ENCODE data around the gene RPTOR.

Gene RPTOR

GRCh38 chr17:80598813-80599545 is 54.3 kb downstream of the RPTOR start:
- H3K4me1 ChIP-seq, result no peaks in the 10 kb centered on the region
- no peak overlapping the region for H3K4me3 ChIP-seq (ENCODE audit: low read depth, low read length)
- H3K27me3 ChIP-seq (ENCODE audit: control insufficient read depth, insufficient read depth, low read length), result no peaks in the 10 kb centered on the region
- H3K27ac ChIP-seq, result no peak overlapping the region
- H3K79me2 ChIP-seq, result peaks cover 66% of the 10 kb centered on the region
- H2AFZ ChIP-seq, result no peak overlapping the region
- no peaks in the 10 kb centered on the region for H3K36me3 ChIP-seq (ENCODE audit: control insufficient read depth, insufficient read depth, low read length)
- H3K9ac ChIP-seq, result no peak overlapping the region
- H3K4me2 ChIP-seq (ENCODE audit: low read length), result no peak overlapping the region
- no peaks in the 10 kb centered on the region for H3K9me3 ChIP-seq (ENCODE audit: control insufficient read depth, low read length)
- TF ChIP-seq CTCF (IDR thresholded peaks at IDR 0.05), result no peak

GRCh38 chr17:80599546-80600305 is 55.1 kb downstream of the RPTOR start:
- no peak for TF ChIP-seq CTCF (IDR thresholded peaks at IDR 0.05)

GRCh38 chr17:80601146-80601545 is 56.5 kb downstream of the RPTOR start:
- Histone ChIP-seq H3K36me3 (ENCODE audit: control insufficient read depth, insufficient read depth, low read length) (no peaks in the 10 kb centered on the region), H3K27me3 (ENCODE audit: control insufficient read depth, insufficient read depth, low read length) (no peaks in the 10 kb centered on the region), H3K79me2 (peaks cover 70% of the 10 kb centered on the region), H3K27ac (no peak overlapping the region), H3K9ac (no peak overlapping the region), H2AFZ (no peak overlapping the region), H3K4me1 (no peaks in the 10 kb centered on the region), H3K4me3 (ENCODE audit: low read depth, low read length) (no peak overlapping the region), H3K9me3 (ENCODE audit: control insufficient read depth, low read length) (no peaks in the 10 kb centered on the region), H3K4me2 (ENCODE audit: low read length) (no peak overlapping the region)
- TF ChIP-seq CTCF (IDR thresholded peaks at IDR 0.05), result no peak

More at GRCh38 chr17:80599546-80600305, 55.1 kb downstream of the RPTOR start:
- Histone ChIP-seq H3K9ac (no peak overlapping the region), H3K4me3 (ENCODE audit: low read depth, low read length) (no peak overlapping the region), H3K79me2 (peaks cover 66% of the 10 kb centered on the region), H3K4me2 (ENCODE audit: low read length) (no peak overlapping the region), H2AFZ (no peak overlapping the region), H3K27ac (no peak overlapping the region), H3K4me1 (no peaks in the 10 kb centered on the region), H3K9me3 (ENCODE audit: control insufficient read depth, low read length) (no peaks in the 10 kb centered on the region), H3K27me3 (ENCODE audit: control insufficient read depth, insufficient read depth, low read length) (no peaks in the 10 kb centered on the region), H3K36me3 (ENCODE audit: control insufficient read depth, insufficient read depth, low read length) (no peaks in the 10 kb centered on the region)

- H2AFZ ChIP-seq, result no peak overlapping the region
- no peaks in the 10 kb centered on the region for H3K9me3 ChIP-seq (ENCODE audit: control insufficient read depth, low read length)
- no peaks in the 10 kb centered on the region for H3K4me1 ChIP-seq
- H3K4me2 ChIP-seq (ENCODE audit: low read length), result no peak overlapping the region
- no peak overlapping the region for H3K27ac ChIP-seq
- no peak for TF ChIP-seq CTCF (IDR thresholded peaks at IDR 0.05)
- H3K9ac ChIP-seq, result no peak overlapping the region
- no peaks in the 10 kb centered on the region for H3K27me3 ChIP-seq (ENCODE audit: control insufficient read depth, insufficient read depth, low read length)
- H3K36me3 ChIP-seq (ENCODE audit: control insufficient read depth, insufficient read depth, low read length), result no peaks in the 10 kb centered on the region
- H3K79me2 ChIP-seq, result peaks cover 62% of the 10 kb centered on the region
- H3K4me3 ChIP-seq (ENCODE audit: low read depth, low read length), result no peak overlapping the region
These were observed 58.8 kb downstream of the RPTOR start for GRCh38 chr17:80603396-80603795.

All from parathyroid adenoma (tissue), 2 donors.